Nephron (organoid): ENCODE data around the gene PRELID3B.
A peak's percentile ranks its signal among the peaks of the same experiment; 100 is the strongest.

Source experiments
- H3K27ac Mint-ChIP-seq, 3 experiments: 2 replicates each; pipeline ENCODE4 v1.8.0; 2020; ENCODE audit warnings: mixed read lengths in 3 of 3, mild to moderate bottlenecking in 2 of 3, moderate library complexity in 1 of 3
- H3K27me3 Mint-ChIP-seq: 2 replicates; pipeline ENCODE4 v1.8.0; 2021; ENCODE audit warnings: low read depth, mild to moderate bottlenecking, moderate library complexity, mixed read lengths
- H3K36me3 Mint-ChIP-seq: 2 replicates; pipeline ENCODE4 v1.8.0; 2020; ENCODE audit warnings: low read depth, mixed read lengths
- H3K4me1 Mint-ChIP-seq: 2 replicates; pipeline ENCODE4 v1.8.0; 2020; ENCODE audit warnings: mixed read lengths
- H3K4me3 Mint-ChIP-seq, 3 experiments: 2 replicates each; pipeline ENCODE4 v1.8.0; 2020; ENCODE audit warnings: mild to moderate bottlenecking in 3 of 3, mixed read lengths in 3 of 3, moderate library complexity in 2 of 3
- H3K9me3 Mint-ChIP-seq: 2 replicates; pipeline ENCODE4 v1.8.0; 2020; ENCODE audit warnings: mixed read lengths
- CTCF ChIP-seq, 3 experiments: fragments of 200-600 bp; sonication (generic); IDR thresholded peaks; one replicate each; pipeline ENCODE4 v1.5.0; 2021; ENCODE audit warnings: antibody characterized with exemption in 3 of 3; ENCODE audit not compliant: unreplicated experiment in 3 of 3

Gene PRELID3B

GRCh38 chr20:58996226-58996611, 46.4 kb downstream of the PRELID3B start:
- Mint-ChIP-seq H3K4me3 (no peak overlapping the region), H3K36me3 (peaks cover 66% of the 10 kb centered on the region), H3K27me3 (no peaks in the 10 kb centered on the region), H3K9me3 (no peaks in the 10 kb centered on the region), H3K27ac (peak overlapping the region; percentile 50 to 96 (median 80)), H3K4me1 (peaks cover 5% of the 10 kb centered on the region)
- TF ChIP-seq CTCF (IDR thresholded peaks at IDR 0.05; ENCODE audit: unreplicated experiment in 3 of 3): no peak

GRCh38 chr20:58995461-58996225, 46.9 kb downstream of the PRELID3B start:
- H3K36me3 Mint-ChIP-seq: peaks cover 70% of the 10 kb centered on the region
- no peaks in the 10 kb centered on the region for H3K27me3 Mint-ChIP-seq
- peak overlapping the region in 1 of 3 experiments; percentile 60 for H3K4me3 Mint-ChIP-seq
- no peaks in the 10 kb centered on the region for H3K9me3 Mint-ChIP-seq
- TF ChIP-seq CTCF (IDR thresholded peaks at IDR 0.05; ENCODE audit: unreplicated experiment in 3 of 3): no peak
- H3K27ac Mint-ChIP-seq: peak overlapping the region; percentile 50 to 96 (median 80)
- H3K4me1 Mint-ChIP-seq: peaks cover 5% of the 10 kb centered on the region

GRCh38 chr20:58994390-58995159, 48.0 kb downstream of the PRELID3B start:
- Mint-ChIP-seq H3K36me3 (peaks cover 74% of the 10 kb centered on the region), H3K9me3 (no peaks in the 10 kb centered on the region), H3K27ac (peak overlapping the region in 1 of 3 experiments; percentile 96), H3K4me3 (no peak overlapping the region), H3K27me3 (no peaks in the 10 kb centered on the region), H3K4me1 (peaks cover 5% of the 10 kb centered on the region)
- TF ChIP-seq CTCF (IDR thresholded peaks at IDR 0.05; ENCODE audit: unreplicated experiment in 3 of 3): no peak

GRCh38 chr20:58993332-58994248, 49.0 kb downstream of the PRELID3B start:
- Mint-ChIP-seq H3K36me3 (peaks cover 80% of the 10 kb centered on the region), H3K4me1 (peaks cover 5% of the 10 kb centered on the region), H3K9me3 (no peaks in the 10 kb centered on the region), H3K27me3 (no peaks in the 10 kb centered on the region), H3K27ac (peak overlapping the region in 1 of 3 experiments; percentile 53), H3K4me3 (no peak overlapping the region)
- TF ChIP-seq CTCF (IDR thresholded peaks at IDR 0.05; ENCODE audit: unreplicated experiment in 3 of 3): no peak

- Mint-ChIP-seq H3K4me1 (peaks cover 5% of the 10 kb centered on the region), H3K9me3 (no peaks in the 10 kb centered on the region), H3K27me3 (no peaks in the 10 kb centered on the region), H3K36me3 (peaks cover 83% of the 10 kb centered on the region), H3K4me3 (no peak overlapping the region), H3K27ac (no peak overlapping the region)
- TF ChIP-seq CTCF (IDR thresholded peaks at IDR 0.05; ENCODE audit: unreplicated experiment in 3 of 3): no peak
These were observed 49.7 kb downstream of the PRELID3B start for GRCh38 chr20:58992911-58993310.
